Thyroid gland (tissue), 4 donors: ENCODE measurements around the gene PTH1R. TPM values are rescaled to one million over a fixed set of nuclear protein-coding genes. Genes with fewer than 3 reads are reported as not detected.

Experiments
- DNase-seq, 2 donors: peaks; one replicate each; pipeline ENCODE4 v3.0.0-alpha.2; 2019
- H3K27ac ChIP-seq, 3 donors: fragments of 200-600 bp; sonication (generic); 1 replicate in 2 of 3; 2 replicates in 1 of 3; pipeline ENCODE4 v1.5.1; 2016 to 2019; ENCODE audit warnings: mild to moderate bottlenecking in 1 of 3, moderate library complexity in 1 of 3
- H3K27me3 ChIP-seq: fragments of 200-600 bp; sonication (generic); one replicate; pipeline ENCODE4 v1.5.1; 2019
- H3K36me3 ChIP-seq, 2 donors: fragments of 200-600 bp; sonication (generic); one replicate each; pipeline ENCODE4 v1.5.1; 2016 to 2019
- H3K4me1 ChIP-seq, 2 donors: fragments of 200-600 bp; sonication (generic); one replicate each; pipeline ENCODE4 v1.5.1; 2017 to 2019
- H3K4me3 ChIP-seq, 3 donors: fragments of 200-600 bp; sonication (generic); replicated peaks in 1 of 3; 1 replicate in 2 of 3; 2 replicates in 1 of 3; pipeline ENCODE4 v1.5.1; 2016; ENCODE audit warnings: mild to moderate bottlenecking in 1 of 3
- H3K9me3 ChIP-seq: fragments of 200-600 bp; sonication (generic); one replicate; pipeline ENCODE4 v1.5.1; 2017
- CTCF ChIP-seq, 6 experiments: fragments of 200-600 bp in 3 of 6; fragments of 450-650 bp in 3 of 6; sonication (generic) in 3 of 6; IDR thresholded peaks; one replicate each; pipeline ENCODE4 v1.5.1; 2016 to 2019; ENCODE audit warnings: antibody characterized with exemption in 6 of 6, mild to moderate bottlenecking in 2 of 6, inconsistent platforms in 1 of 6, moderate library complexity in 1 of 6
- POLR2A ChIP-seq, 2 donors: fragments of 450-650 bp; IDR thresholded peaks; one replicate each; pipeline ENCODE4 v1.6.1; 2017; ENCODE audit warnings: antibody characterized with exemption in 2 of 2, mild to moderate bottlenecking in 2 of 2, moderate library complexity in 1 of 2
- WGBS, 2 donors: methylation state at CpG; one replicate each; pipeline ENCODE4 v1.1.5; 2017; 5-methylcytosine and 5-hydroxymethylcytosine counted together
- intact Hi-C: fragments of 100-400 bp; cut with DNase I; formaldehyde crosslinking; loops from one replicate; pipeline ENCODE4 v1.15.1; 2023
- total RNA-seq, 4 donors: library from RNA; depleted of rRNA; stranded (reverse); fragments of >200 nt; gene quantifications; one replicate each; pipeline ENCODE4 v1.2.3, GENCODE V29; 2016

Gene PTH1R
- total RNA-seq, 4 donors from 2014 or later, result 1.2 to 10.6 (median 4.4) TPM

DNA sequence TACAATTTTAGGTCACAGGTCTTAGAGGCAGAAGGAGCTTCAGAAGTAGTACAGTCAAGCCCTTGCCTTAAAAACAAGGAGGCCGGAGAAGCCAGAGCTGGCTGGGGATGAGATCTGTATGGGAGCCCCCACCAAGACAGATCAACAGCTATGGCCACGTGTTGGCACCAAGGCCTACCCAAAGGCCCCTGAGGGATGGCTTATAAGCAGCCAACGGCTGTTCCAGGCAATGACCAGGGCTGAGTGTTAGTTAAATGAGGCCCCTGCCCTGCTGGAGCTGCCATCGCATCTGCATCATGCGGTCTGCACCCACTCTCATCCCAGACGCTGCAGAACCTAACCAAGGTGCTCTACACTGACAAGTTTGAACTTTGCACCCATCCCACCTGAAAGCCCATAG, 55.7 kb downstream of the PTH1R start:
- no peak overlapping the region for H3K4me3 ChIP-seq
- intact Hi-C loops, result no loop called here

DNA sequence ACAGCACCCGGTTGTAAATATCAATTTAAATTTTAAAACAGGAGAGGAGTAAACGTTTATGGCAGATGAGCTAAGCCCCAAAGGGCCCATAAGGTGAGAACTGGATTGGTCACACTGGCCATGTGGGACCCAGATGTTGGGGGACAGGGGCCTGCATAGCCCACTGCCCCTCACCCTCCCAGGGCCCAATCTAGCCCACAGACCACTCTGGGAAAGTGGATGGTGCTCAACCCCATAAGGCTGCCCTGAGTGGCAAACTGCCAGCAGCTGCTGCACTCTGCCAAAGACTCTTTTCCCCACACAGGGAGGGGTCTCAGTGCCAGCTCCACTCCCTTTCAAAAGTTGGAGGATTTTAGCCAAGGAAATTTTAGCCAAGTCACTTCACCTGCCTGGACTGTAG, 56.6 kb downstream of the PTH1R start:
- no peaks in the 10 kb centered on the region for H3K9me3 ChIP-seq
- H3K4me3 ChIP-seq, result no peak overlapping the region
- WGBS, 2 donors, result 43 to 57% methylated on average over 2 of the region's 2 CpGs
- H3K27me3 ChIP-seq, result no peaks in the 10 kb centered on the region
- intact Hi-C loops, result no loop called here
- peak overlapping the region; percentile 83 to 94 (median 90) for H3K27ac ChIP-seq
- TF ChIP-seq CTCF (IDR thresholded peaks at IDR 0.05), result no peak
- no peak for TF ChIP-seq POLR2A (IDR thresholded peaks at IDR 0.05)
- H3K36me3 ChIP-seq, result no peaks in the 10 kb centered on the region
- DNase-seq, result peak; percentile 69 to 71
- H3K4me1 ChIP-seq, result peaks cover 77 to 94% of the 10 kb centered on the region in 2 donors

More for the DNA sequence above, 55.7 kb downstream of the PTH1R start:
- WGBS, 2 donors, result 40 to 61% methylated on average over 6 of the region's 6 CpGs
- DNase-seq, result no peak
- Histone ChIP-seq H3K27me3 (no peaks in the 10 kb centered on the region), H3K36me3 (no peaks in the 10 kb centered on the region), H3K4me1 (peaks cover 85 to 94% of the 10 kb centered on the region in 2 donors), H3K27ac (peak overlapping the region; percentile 83 to 94 (median 90)), H3K9me3 (no peaks in the 10 kb centered on the region)
- TF ChIP-seq POLR2A (IDR thresholded peaks at IDR 0.05) (no peak), CTCF (IDR thresholded peaks at IDR 0.05) (no peak)

DNA sequence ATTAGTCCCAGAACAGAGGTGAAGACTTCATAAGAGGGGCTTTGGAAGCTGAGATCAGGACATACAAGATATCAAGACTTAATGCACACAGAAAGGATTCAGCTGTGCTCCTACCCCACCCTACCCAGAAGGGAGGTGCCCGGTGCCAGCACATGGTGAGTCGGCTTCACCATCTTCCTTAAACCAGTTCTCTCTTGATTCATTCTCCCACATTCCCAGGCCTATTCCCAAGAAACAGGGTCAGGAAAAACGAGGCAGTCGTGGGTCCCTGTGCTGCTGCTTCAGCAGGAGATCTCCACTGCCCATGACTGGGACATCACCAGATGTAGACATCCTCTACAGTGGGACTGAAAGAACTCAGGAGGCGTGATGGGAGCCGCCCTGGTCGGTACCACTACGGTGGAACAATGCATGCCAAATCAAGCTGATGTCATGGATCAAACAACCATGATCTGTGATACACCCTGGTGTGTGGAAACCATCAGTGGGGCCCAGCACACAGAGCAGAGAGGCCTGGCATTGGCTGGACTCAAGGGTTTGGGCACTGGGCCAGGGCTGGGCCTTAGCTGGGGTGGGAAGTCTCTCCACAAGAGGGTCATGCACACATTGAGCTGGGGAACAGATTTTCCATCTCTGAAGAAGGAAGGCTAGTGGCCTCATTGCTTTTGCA, 57.1 kb downstream of the PTH1R start:
- Histone ChIP-seq H3K4me1 (peaks cover 71 to 94% of the 10 kb centered on the region in 2 donors), H3K36me3 (peaks cover 0 to 4% of the 10 kb centered on the region in 2 donors), H3K4me3 (no peak overlapping the region), H3K27me3 (no peaks in the 10 kb centered on the region), H3K9me3 (no peaks in the 10 kb centered on the region), H3K27ac (peak overlapping the region; percentile 83 to 94 (median 90))
- TF ChIP-seq CTCF (IDR thresholded peaks at IDR 0.05) (no peak), POLR2A (IDR thresholded peaks at IDR 0.05) (no peak)
- 52 to 63% methylated on average over 8 of the region's 8 CpGs for WGBS, 2 donors
- intact Hi-C loops, result no loop called here
- DNase-seq, result peak; percentile 56 to 58

- intact Hi-C loops, result no loop called here
- no peak overlapping the region for H3K4me3 ChIP-seq
- peaks cover 64 to 88% of the 10 kb centered on the region in 2 donors for H3K4me1 ChIP-seq
- H3K27ac ChIP-seq, result peak overlapping the region; percentile 83 to 94 (median 90)
- no peaks in the 10 kb centered on the region for H3K27me3 ChIP-seq
- DNase-seq, result peak; percentile 94 to 95
- TF ChIP-seq CTCF (IDR thresholded peaks at IDR 0.05) (peak in 5 of 6 experiments; percentile 16 to 73 (median 56)), POLR2A (IDR thresholded peaks at IDR 0.05) (peak in 1 of 2 donors; percentile 24)
- no peaks in the 10 kb centered on the region for H3K9me3 ChIP-seq
- H3K36me3 ChIP-seq, result peaks cover 0 to 5% of the 10 kb centered on the region in 2 donors
- 48 to 50% methylated on average over 7 of the region's 7 CpGs for WGBS, 2 donors
These were observed 57.8 kb downstream of the PTH1R start for GRCh38 chr3:46935168-46935858.
